B cell (primary cell): Measurements from ENCODE around the gene ZNF267.

Source experiments
- CTCF ChIP-seq: fragments of 200-600 bp; IDR thresholded peaks from one replicate; pipeline ENCODE4 v1.8.0; 2022; ENCODE audit warnings: antibody characterized with exemption, mild to moderate bottlenecking
- EZH2 ChIP-seq: IDR thresholded peaks from 2 replicates; pipeline ENCODE4 v1.6.1; 2012; ENCODE audit warnings: borderline replicate concordance, low read depth, mild to moderate bottlenecking, moderate library complexity, low read length; ENCODE audit not compliant: insufficient read depth, poor library complexity, severe bottlenecking

GRCh38 chr16:31869511-31870201 lies 4.0 kb upstream of the ZNF267 start:
- no peak for TF ChIP-seq CTCF
- no peak for TF ChIP-seq EZH2
